PFSK-1 (cell line): ENCODE data around the gene USH1G.

Source experiments
- FOXP2 ChIP-seq: optimal IDR thresholded peaks from 2 replicates; pipeline ENCODE3; 2011; ENCODE audit warnings: borderline replicate concordance, control low read depth, inconsistent platforms; ENCODE audit not compliant: insufficient read depth; ENCODE audit errors: extremely low read length, extremely low read depth
- POLR2AphosphoS5 ChIP-seq: IDR thresholded peaks from 2 replicates; pipeline ENCODE4 v1.6.1; 2012; ENCODE audit warnings: low read depth, mild to moderate bottlenecking, control low read depth, low read length, moderate library complexity
- SIN3A ChIP-seq: IDR thresholded peaks from 2 replicates; pipeline ENCODE4 v1.6.1; 2012; ENCODE audit warnings: mild to moderate bottlenecking, low read length, moderate library complexity, borderline replicate concordance; ENCODE audit not compliant: insufficient read depth
- TAF1 ChIP-seq: IDR thresholded peaks from 2 replicates; pipeline ENCODE4 v1.6.1; 2012; ENCODE audit warnings: low read length, control low read depth, borderline replicate concordance; ENCODE audit not compliant: insufficient read depth
- TF ChIP-seq, protein P1 (sequence below), 2 experiments: IDR thresholded peaks; 2 replicates each; pipeline versions ENCODE4 v1.6.1 to v1.8.0; 2011 to 2012; ENCODE audit warnings: low read depth in 2 of 2, low read length in 2 of 2, control low read depth in 1 of 2, inconsistent platforms in 1 of 2, mild to moderate bottlenecking in 1 of 2, moderate library complexity in 1 of 2; ENCODE audit not compliant: insufficient read depth in 1 of 2

USH1G gene

GRCh38 chr17:74921026-74921681 is 1.9 kb downstream of the USH1G start:
- no peak for TF ChIP-seq TAF1
- TF ChIP-seq SIN3A = no peak
- TF ChIP-seq FOXP2 = no peak
- TF ChIP-seq POLR2AphosphoS5 = no peak
- TF ChIP-seq, protein P1, sequence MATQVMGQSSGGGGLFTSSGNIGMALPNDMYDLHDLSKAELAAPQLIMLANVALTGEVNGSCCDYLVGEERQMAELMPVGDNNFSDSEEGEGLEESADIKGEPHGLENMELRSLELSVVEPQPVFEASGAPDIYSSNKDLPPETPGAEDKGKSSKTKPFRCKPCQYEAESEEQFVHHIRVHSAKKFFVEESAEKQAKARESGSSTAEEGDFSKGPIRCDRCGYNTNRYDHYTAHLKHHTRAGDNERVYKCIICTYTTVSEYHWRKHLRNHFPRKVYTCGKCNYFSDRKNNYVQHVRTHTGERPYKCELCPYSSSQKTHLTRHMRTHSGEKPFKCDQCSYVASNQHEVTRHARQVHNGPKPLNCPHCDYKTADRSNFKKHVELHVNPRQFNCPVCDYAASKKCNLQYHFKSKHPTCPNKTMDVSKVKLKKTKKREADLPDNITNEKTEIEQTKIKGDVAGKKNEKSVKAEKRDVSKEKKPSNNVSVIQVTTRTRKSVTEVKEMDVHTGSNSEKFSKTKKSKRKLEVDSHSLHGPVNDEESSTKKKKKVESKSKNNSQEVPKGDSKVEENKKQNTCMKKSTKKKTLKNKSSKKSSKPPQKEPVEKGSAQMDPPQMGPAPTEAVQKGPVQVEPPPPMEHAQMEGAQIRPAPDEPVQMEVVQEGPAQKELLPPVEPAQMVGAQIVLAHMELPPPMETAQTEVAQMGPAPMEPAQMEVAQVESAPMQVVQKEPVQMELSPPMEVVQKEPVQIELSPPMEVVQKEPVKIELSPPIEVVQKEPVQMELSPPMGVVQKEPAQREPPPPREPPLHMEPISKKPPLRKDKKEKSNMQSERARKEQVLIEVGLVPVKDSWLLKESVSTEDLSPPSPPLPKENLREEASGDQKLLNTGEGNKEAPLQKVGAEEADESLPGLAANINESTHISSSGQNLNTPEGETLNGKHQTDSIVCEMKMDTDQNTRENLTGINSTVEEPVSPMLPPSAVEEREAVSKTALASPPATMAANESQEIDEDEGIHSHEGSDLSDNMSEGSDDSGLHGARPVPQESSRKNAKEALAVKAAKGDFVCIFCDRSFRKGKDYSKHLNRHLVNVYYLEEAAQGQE (IDR thresholded peaks at IDR 0.05; ENCODE audit: insufficient read depth in 1 of 2, low read depth in 2 of 2, low read length in 2 of 2) = no peak

- TF ChIP-seq, protein P1 (IDR thresholded peaks at IDR 0.05; ENCODE audit: insufficient read depth in 1 of 2, low read depth in 2 of 2, low read length in 2 of 2) = no peak
- no peak for TF ChIP-seq FOXP2
- TF ChIP-seq POLR2AphosphoS5 = no peak
- no peak for TF ChIP-seq TAF1
- no peak for TF ChIP-seq SIN3A
Observed at GRCh38 chr17:74920642-74921025, 2.4 kb downstream of the USH1G start.

GRCh38 chr17:74920306-74920620 is 2.8 kb downstream of the USH1G start:
- TF ChIP-seq TAF1 (no peak), POLR2AphosphoS5 (no peak), SIN3A (no peak), FOXP2 (no peak)
- TF ChIP-seq, protein P1 (IDR thresholded peaks at IDR 0.05; ENCODE audit: insufficient read depth in 1 of 2, low read depth in 2 of 2, low read length in 2 of 2) = no peak

DNA sequence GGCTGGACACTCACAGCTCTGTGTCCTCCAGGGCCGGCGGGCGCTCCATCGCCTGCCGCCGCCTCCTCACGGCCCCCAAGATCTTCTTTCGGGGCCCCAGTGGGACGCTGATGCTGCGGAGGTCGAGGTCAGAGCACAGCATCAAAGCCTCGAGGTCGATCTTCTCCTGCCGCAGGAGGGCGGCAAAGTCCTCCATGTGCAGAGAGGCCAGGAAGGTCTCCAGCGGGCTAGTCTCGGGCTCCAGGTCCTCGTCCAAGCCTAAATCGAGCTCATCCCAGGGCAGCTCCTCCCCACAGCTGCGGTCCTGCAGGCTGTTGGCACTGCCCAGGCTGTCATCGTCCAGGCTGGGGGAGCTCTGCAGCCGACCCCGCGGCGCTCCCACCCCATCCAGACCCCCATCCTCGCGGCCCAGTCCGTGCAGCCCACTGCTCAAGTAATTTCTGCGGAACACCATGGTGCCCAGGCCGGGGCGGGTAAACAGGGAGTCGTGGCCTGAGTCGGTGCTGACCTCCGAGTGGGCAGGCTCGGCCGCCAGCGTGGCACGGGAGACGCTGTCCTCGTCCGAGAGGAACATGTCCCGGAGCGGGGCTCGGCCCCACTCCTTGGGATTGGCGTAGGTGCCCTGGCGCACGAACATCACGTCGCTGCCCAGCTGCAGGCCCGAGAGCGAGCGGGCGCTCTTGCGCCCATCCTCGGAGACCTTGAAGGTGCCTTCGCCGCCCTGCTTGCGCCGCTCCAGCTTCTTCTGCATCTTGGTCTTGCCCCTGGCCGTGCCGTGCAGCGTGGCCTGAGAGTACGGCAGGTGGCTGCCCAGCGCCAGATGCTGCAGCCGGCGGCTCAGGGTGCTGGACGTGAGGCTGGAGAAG is 3.4 kb downstream of the USH1G start:
- TF ChIP-seq TAF1 = no peak
- TF ChIP-seq POLR2AphosphoS5 = no peak

- TF ChIP-seq TAF1 (no peak), FOXP2 (no peak), POLR2AphosphoS5 (no peak), SIN3A (no peak)
- TF ChIP-seq, protein P1 (IDR thresholded peaks at IDR 0.05; ENCODE audit: insufficient read depth in 1 of 2, low read depth in 2 of 2, low read length in 2 of 2) = no peak
Observed at GRCh38 chr17:74918906-74919305, 4.1 kb downstream of the USH1G start.
